Panc1 (cell line): ENCODE measurements around the gene MGAT5. TPM values are rescaled to one million over a fixed set of nuclear protein-coding genes. Genes with fewer than 3 reads are reported as not detected.

Experiments used
- ATAC-seq: fragments of 200-7000 bp; cut with Tn5 transposase; 2 replicates; pipeline ENCODE4 v1.9.1; 2020; ENCODE audit warnings: mild to moderate bottlenecking, moderate library complexity
- BruUV-seq: library from RNA; stranded (reverse); fragments of 400-500 nt; replicated peaks from 2 replicates; lab custom pipeline; 2021; lab: Mats Ljungman, UMichigan
- CTCF ChIA-PET: fragments of 300-600 bp; sonication (Branson Sonifier 250); formaldehyde crosslinking; loops from one replicate; lab custom pipeline; 2022; ENCODE audit warnings: antibody characterized with exemption; lab: Charles Lee
- POLR2A ChIA-PET: fragments of 300-600 bp; sonication (Branson Sonifier 250); formaldehyde crosslinking; loops from one replicate; lab custom pipeline; 2022; ENCODE audit warnings: antibody characterized with exemption; lab: Charles Lee
- DNase-seq: peaks from one replicate; pipeline ENCODE4 v3.0.0-alpha.2; 2010; ENCODE audit warnings: low read depth, low spot score
- H3K27ac ChIP-seq: 2 replicates; pipeline ENCODE4 v1.5.1; 2011; ENCODE audit warnings: mild to moderate bottlenecking, low read length, inconsistent platforms
- H3K27me3 ChIP-seq: fragments of 200-500 bp; sonication (Bioruptor generic); 2 replicates; pipeline ENCODE4 v1.6.0; 2014; ENCODE audit warnings: low read length, inconsistent platforms; ENCODE audit not compliant: control insufficient read depth, insufficient read depth
- H3K36me3 ChIP-seq: fragments of 200-500 bp; sonication (Bioruptor generic); 2 replicates; pipeline ENCODE4 v1.5.1; 2014; ENCODE audit warnings: inconsistent platforms, mild to moderate bottlenecking, low read length, moderate library complexity; ENCODE audit not compliant: control insufficient read depth, insufficient read depth
- H3K4me1 ChIP-seq: 2 replicates; pipeline ENCODE4 v1.5.1; 2011; ENCODE audit warnings: inconsistent platforms, mild to moderate bottlenecking, low read length, moderate library complexity; ENCODE audit not compliant: control insufficient read depth, insufficient read depth
- H3K4me3 ChIP-seq, 2 experiments: 2 replicates each; pipeline ENCODE4 v1.5.1; 2011 to 2012; ENCODE audit warnings: low read depth in 2 of 2, low read length in 2 of 2, mild to moderate bottlenecking in 2 of 2, inconsistent platforms in 1 of 2, moderate library complexity in 1 of 2
- H3K9me3 ChIP-seq: fragments of 200-500 bp; sonication (Bioruptor generic); 2 replicates; pipeline ENCODE4 v1.5.1; 2014; ENCODE audit warnings: low read depth, mild to moderate bottlenecking, inconsistent platforms, low read length, moderate library complexity; ENCODE audit not compliant: control insufficient read depth, insufficient read depth
- POLR2AphosphoS5 ChIP-seq: IDR thresholded peaks from 2 replicates; pipeline ENCODE4 v1.6.1; 2012; ENCODE audit warnings: mild to moderate bottlenecking, low read depth, low read length, moderate library complexity
- SIN3A ChIP-seq: IDR thresholded peaks from 2 replicates; pipeline ENCODE4 v1.6.1; 2012; ENCODE audit warnings: low read depth, mild to moderate bottlenecking, low read length, moderate library complexity, borderline replicate concordance; ENCODE audit not compliant: insufficient read depth
- TCF7L2 ChIP-seq: IDR thresholded peaks from 2 replicates; pipeline ENCODE4 v1.6.1; 2011; ENCODE audit warnings: mild to moderate bottlenecking, low read depth, low read length, inconsistent platforms
- in situ Hi-C: cut with HindIII; loops from 2 replicates; pipeline ENCODE4 v1.10.0; 2016; ENCODE audit warnings: low sequenced_read_pairs, low pct_unique_long_range_greater_than_20kb
- intact Hi-C: fragments of 100-400 bp; cut with micrococcal nuclease; formaldehyde crosslinking; loops from one replicate; pipeline ENCODE4 v1.10.0; 2022; ENCODE audit not compliant: unreplicated experiment
- total RNA-seq: library from RNA; stranded (reverse); gene quantifications from one replicate; pipeline ENCODE4 v1.2.1, GENCODE V29; 2021; ENCODE audit not compliant: unreplicated experiment
- TF ChIP-seq, protein P1 (sequence below), 2 experiments: IDR thresholded peaks; 2 replicates each; pipeline ENCODE4 v1.6.1; 2011 to 2012; ENCODE audit warnings: low read depth in 2 of 2, control low read depth in 1 of 2, low read length in 1 of 2, mild to moderate bottlenecking in 1 of 2, moderate library complexity in 1 of 2; ENCODE audit not compliant: insufficient read depth in 1 of 2
- TF ChIP-seq, protein P2 (sequence below): fragments of 450-650 bp; IDR thresholded peaks from 2 replicates; pipeline ENCODE4 v1.5.1; 2017; ENCODE audit warnings: mild to moderate bottlenecking

The MGAT5 gene
- total RNA-seq, 1 experiment from 2014 or later = 22.1 TPM

DNA sequence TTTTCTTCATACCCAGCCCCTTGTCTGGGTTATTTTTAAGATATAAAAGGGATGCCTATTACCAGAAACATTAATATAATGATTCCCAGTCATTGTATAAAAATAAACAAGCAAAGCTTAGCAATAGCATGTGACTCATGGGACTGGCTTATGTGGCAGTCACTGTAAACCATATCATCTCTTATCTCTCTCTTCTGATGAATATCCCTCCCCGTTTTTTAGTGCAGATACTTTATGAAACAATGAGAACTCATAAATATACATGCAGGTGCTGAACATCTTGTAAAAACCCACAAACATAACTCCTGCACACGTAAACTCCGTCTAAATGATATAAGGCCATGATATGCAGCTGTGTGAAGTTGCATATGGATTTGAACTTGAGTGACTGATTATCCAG, 154.9 kb downstream of the MGAT5 start:
- Histone ChIP-seq H3K4me1 (no peaks in the 10 kb centered on the region), H3K36me3 (no peaks in the 10 kb centered on the region), H3K9me3 (no peaks in the 10 kb centered on the region), H3K27ac (no peak overlapping the region), H3K27me3 (no peaks in the 10 kb centered on the region), H3K4me3 (no peak overlapping the region)
- TF ChIP-seq, protein P1, sequence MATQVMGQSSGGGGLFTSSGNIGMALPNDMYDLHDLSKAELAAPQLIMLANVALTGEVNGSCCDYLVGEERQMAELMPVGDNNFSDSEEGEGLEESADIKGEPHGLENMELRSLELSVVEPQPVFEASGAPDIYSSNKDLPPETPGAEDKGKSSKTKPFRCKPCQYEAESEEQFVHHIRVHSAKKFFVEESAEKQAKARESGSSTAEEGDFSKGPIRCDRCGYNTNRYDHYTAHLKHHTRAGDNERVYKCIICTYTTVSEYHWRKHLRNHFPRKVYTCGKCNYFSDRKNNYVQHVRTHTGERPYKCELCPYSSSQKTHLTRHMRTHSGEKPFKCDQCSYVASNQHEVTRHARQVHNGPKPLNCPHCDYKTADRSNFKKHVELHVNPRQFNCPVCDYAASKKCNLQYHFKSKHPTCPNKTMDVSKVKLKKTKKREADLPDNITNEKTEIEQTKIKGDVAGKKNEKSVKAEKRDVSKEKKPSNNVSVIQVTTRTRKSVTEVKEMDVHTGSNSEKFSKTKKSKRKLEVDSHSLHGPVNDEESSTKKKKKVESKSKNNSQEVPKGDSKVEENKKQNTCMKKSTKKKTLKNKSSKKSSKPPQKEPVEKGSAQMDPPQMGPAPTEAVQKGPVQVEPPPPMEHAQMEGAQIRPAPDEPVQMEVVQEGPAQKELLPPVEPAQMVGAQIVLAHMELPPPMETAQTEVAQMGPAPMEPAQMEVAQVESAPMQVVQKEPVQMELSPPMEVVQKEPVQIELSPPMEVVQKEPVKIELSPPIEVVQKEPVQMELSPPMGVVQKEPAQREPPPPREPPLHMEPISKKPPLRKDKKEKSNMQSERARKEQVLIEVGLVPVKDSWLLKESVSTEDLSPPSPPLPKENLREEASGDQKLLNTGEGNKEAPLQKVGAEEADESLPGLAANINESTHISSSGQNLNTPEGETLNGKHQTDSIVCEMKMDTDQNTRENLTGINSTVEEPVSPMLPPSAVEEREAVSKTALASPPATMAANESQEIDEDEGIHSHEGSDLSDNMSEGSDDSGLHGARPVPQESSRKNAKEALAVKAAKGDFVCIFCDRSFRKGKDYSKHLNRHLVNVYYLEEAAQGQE (IDR thresholded peaks at IDR 0.05; ENCODE audit: insufficient read depth in 1 of 2, low read depth in 2 of 2, low read length in 1 of 2) = no peak
- TF ChIP-seq TCF7L2 (no peak), SIN3A (no peak), POLR2AphosphoS5 (no peak)
- TF ChIP-seq, protein P2, sequence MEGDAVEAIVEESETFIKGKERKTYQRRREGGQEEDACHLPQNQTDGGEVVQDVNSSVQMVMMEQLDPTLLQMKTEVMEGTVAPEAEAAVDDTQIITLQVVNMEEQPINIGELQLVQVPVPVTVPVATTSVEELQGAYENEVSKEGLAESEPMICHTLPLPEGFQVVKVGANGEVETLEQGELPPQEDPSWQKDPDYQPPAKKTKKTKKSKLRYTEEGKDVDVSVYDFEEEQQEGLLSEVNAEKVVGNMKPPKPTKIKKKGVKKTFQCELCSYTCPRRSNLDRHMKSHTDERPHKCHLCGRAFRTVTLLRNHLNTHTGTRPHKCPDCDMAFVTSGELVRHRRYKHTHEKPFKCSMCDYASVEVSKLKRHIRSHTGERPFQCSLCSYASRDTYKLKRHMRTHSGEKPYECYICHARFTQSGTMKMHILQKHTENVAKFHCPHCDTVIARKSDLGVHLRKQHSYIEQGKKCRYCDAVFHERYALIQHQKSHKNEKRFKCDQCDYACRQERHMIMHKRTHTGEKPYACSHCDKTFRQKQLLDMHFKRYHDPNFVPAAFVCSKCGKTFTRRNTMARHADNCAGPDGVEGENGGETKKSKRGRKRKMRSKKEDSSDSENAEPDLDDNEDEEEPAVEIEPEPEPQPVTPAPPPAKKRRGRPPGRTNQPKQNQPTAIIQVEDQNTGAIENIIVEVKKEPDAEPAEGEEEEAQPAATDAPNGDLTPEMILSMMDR = no peak
- DNase-seq (no peak), ATAC-seq (no peak)
- in situ Hi-C loops = no loop called here
- intact Hi-C loops = no loop called here
- CTCF ChIA-PET = no interaction called here
- BruUV-seq = no TSS peak
- POLR2A ChIA-PET = no interaction called here

DNA sequence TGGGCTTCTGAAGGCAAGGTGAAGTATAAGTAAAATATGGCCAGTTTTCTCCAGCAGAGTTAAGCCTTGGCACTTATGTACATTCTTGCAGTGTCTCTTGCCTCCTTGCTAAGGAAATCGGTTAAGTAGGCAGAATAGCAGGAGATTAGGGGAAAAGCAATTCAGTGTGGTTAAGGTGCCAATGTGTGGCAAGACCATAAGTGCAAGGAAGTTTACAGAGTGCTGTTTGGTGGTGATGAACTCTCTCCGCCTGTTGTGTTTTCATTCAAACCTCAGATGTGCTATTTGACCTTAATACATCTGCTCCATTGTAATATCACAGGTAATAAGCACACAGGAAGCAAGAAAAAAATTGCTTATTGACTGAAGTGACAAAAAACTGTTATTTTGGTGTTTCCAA, 156.1 kb downstream of the MGAT5 start:
- Histone ChIP-seq H3K4me3 (no peak overlapping the region), H3K27me3 (no peaks in the 10 kb centered on the region), H3K27ac (no peak overlapping the region), H3K36me3 (no peaks in the 10 kb centered on the region), H3K4me1 (no peaks in the 10 kb centered on the region), H3K9me3 (no peaks in the 10 kb centered on the region)
- DNase-seq (no peak), ATAC-seq (no peak)
- POLR2A ChIA-PET = no interaction called here
- in situ Hi-C loops = no loop called here
- CTCF ChIA-PET = no interaction called here
- TF ChIP-seq POLR2AphosphoS5 (no peak), SIN3A (no peak), TCF7L2 (no peak)
- TF ChIP-seq, protein P2 = no peak
- TF ChIP-seq, protein P1 (IDR thresholded peaks at IDR 0.05; ENCODE audit: insufficient read depth in 1 of 2, low read depth in 2 of 2, low read length in 1 of 2) = no peak
- no TSS peak for BruUV-seq
- intact Hi-C loops = loop anchor here (2.0 to 10.0 kb wide), 2 partner anchors 291 to 525 kb away; no protein-coding TSS in a partner anchor
